Osteocyte (in vitro differentiated cells): ENCODE data around the gene TNFAIP8L3. TPM values are rescaled to one million over a fixed set of nuclear protein-coding genes. Genes with fewer than 3 reads are reported as not detected.

Source experiments
- DNase-seq: peaks from one replicate; pipeline ENCODE4 v3.0.0; 2021; ENCODE audit warnings: mixed read lengths; ENCODE audit not compliant: unreplicated experiment; ENCODE audit errors: extremely low spot score
- H3K27ac Mint-ChIP-seq: one replicate; pipeline ENCODE4 v1.8.0; 2021; ENCODE audit warnings: mild to moderate bottlenecking, mixed read lengths; ENCODE audit not compliant: unreplicated experiment
- H3K27me3 Mint-ChIP-seq: one replicate; pipeline ENCODE4 v1.8.0; 2021; ENCODE audit warnings: mixed read lengths; ENCODE audit not compliant: unreplicated experiment
- H3K36me3 Mint-ChIP-seq: one replicate; pipeline ENCODE4 v1.8.0; 2021; ENCODE audit warnings: mixed read lengths; ENCODE audit not compliant: unreplicated experiment
- H3K4me1 Mint-ChIP-seq: one replicate; pipeline ENCODE4 v1.8.0; 2021; ENCODE audit warnings: mixed read lengths; ENCODE audit not compliant: unreplicated experiment
- H3K4me3 Mint-ChIP-seq: one replicate; pipeline ENCODE4 v1.8.0; 2021; ENCODE audit warnings: mild to moderate bottlenecking, moderate library complexity, mixed read lengths; ENCODE audit not compliant: unreplicated experiment
- H3K9me3 Mint-ChIP-seq: one replicate; pipeline ENCODE4 v1.8.0; 2021; ENCODE audit warnings: mixed read lengths; ENCODE audit not compliant: unreplicated experiment
- CTCF ChIP-seq: fragments of 200-600 bp; sonication (generic); IDR thresholded peaks from 2 replicates; pipeline ENCODE4 v1.5.0; 2021; ENCODE audit warnings: antibody characterized with exemption, mild to moderate bottlenecking, moderate library complexity
- total RNA-seq: library from RNA; stranded (reverse); gene quantifications from 2 replicates; pipeline ENCODE4 v1.2.1, GENCODE V29; 2021

The TNFAIP8L3 gene
- total RNA-seq, 1 donor from 2014 or later, result 0.35 TPM

- DNase-seq, result no peak
- Mint-ChIP-seq H3K9me3 (peaks cover 6% of the 10 kb centered on the region), H3K4me3 (no peak overlapping the region), H3K27me3 (no peaks in the 10 kb centered on the region), H3K4me1 (no peaks in the 10 kb centered on the region), H3K27ac (no peak overlapping the region), H3K36me3 (peaks cover 2% of the 10 kb centered on the region)
- TF ChIP-seq CTCF, result no peak
These were observed 69.3 kb downstream of the TNFAIP8L3 start for GRCh38 chr15:51025454-51025846.

DNA sequence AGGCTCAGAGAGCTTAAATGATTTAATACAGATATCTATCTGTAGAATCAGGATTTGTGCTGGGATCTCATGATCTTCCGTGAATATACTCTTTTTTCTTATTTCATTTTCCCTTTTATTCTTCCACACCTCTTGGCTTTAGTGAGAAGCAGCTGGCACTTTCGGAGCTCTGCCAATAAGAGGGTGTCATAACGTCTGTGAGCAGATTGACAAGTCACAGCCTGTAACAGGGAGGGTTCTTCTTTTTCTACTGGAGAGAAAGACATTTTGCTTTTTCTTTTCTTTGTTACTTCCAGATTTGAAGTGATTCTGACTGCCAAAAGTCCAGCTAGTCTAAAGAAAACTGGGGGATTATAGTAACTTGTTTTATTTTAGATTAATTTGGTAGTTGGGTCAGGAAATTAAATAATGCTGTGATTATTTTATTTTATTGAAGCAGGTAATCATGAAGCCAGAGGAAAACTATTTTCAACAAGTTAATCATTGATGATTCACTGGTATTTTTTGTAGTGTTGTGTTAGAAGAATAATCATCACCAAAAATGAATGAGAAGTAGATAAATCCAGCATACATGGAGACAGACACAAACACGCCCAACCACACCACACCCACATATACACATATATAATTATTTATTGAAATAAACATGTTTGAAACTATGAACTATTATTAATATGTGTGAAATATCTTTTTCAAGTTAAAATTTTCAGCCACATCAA lies 69.8 kb downstream of the TNFAIP8L3 start:
- no peaks in the 10 kb centered on the region for H3K4me1 Mint-ChIP-seq
- H3K9me3 Mint-ChIP-seq, result peaks cover 8% of the 10 kb centered on the region
- H3K27me3 Mint-ChIP-seq, result no peaks in the 10 kb centered on the region
- peaks cover 4% of the 10 kb centered on the region for H3K36me3 Mint-ChIP-seq
- DNase-seq, result no peak
- TF ChIP-seq CTCF, result no peak
- H3K4me3 Mint-ChIP-seq, result no peak overlapping the region
- no peak overlapping the region for H3K27ac Mint-ChIP-seq

DNA sequence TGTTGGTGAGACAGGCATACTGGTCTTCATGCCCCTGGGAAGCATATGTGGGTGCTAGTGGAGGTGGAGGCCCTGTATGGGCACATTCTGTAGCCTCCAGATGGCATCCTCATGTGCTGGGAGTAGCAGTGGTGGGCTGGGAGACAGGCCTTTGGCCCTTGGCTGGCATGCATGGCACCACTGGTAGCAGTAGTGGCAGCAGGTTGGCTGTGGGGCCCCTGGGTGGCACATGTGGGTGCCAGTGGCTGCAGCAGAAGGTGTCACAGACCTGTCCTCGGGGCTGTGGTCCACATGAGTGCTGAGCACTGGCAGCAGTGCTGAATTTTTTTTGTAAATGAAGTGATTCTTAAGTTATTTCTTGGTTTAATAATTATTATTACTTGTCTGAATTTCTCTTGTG lies 71.2 kb downstream of the TNFAIP8L3 start:
- no peak for DNase-seq
- TF ChIP-seq CTCF, result no peak
- Mint-ChIP-seq H3K4me1 (no peaks in the 10 kb centered on the region), H3K9me3 (peaks cover 21% of the 10 kb centered on the region), H3K27me3 (no peaks in the 10 kb centered on the region), H3K4me3 (no peak overlapping the region), H3K27ac (no peak overlapping the region), H3K36me3 (peaks cover 12% of the 10 kb centered on the region)

GRCh38 chr15:51022206-51022605 lies 72.5 kb downstream of the TNFAIP8L3 start:
- Mint-ChIP-seq H3K27ac (no peak overlapping the region), H3K4me3 (no peak overlapping the region), H3K27me3 (no peaks in the 10 kb centered on the region), H3K4me1 (no peaks in the 10 kb centered on the region), H3K9me3 (peaks cover 19% of the 10 kb centered on the region), H3K36me3 (peaks cover 10% of the 10 kb centered on the region)
- TF ChIP-seq CTCF, result no peak
- DNase-seq, result no peak

GRCh38 chr15:51016615-51017014 lies 78.1 kb downstream of the TNFAIP8L3 start:
- peaks cover 25% of the 10 kb centered on the region for H3K9me3 Mint-ChIP-seq
- H3K4me3 Mint-ChIP-seq, result no peak overlapping the region
- TF ChIP-seq CTCF, result no peak
- H3K36me3 Mint-ChIP-seq, result peaks cover 16% of the 10 kb centered on the region
- H3K4me1 Mint-ChIP-seq, result no peaks in the 10 kb centered on the region
- no peaks in the 10 kb centered on the region for H3K27me3 Mint-ChIP-seq
- no peak for DNase-seq
- no peak overlapping the region for H3K27ac Mint-ChIP-seq
